GM18858 (cell line): ENCODE results near the gene KRT73.
"Not testable (repeated sequence)": the region's sequence is repeated elsewhere in the genome, so short reads cannot be mapped to it uniquely, and the experiment has no call there.

ENCODE experiments used
- ATAC-seq: cut with Tn5 transposase; IDR thresholded peaks from one replicate; pipeline ENCODE4 v1.9.1; 2021; ENCODE audit not compliant: unreplicated experiment

Gene KRT73

DNA sequence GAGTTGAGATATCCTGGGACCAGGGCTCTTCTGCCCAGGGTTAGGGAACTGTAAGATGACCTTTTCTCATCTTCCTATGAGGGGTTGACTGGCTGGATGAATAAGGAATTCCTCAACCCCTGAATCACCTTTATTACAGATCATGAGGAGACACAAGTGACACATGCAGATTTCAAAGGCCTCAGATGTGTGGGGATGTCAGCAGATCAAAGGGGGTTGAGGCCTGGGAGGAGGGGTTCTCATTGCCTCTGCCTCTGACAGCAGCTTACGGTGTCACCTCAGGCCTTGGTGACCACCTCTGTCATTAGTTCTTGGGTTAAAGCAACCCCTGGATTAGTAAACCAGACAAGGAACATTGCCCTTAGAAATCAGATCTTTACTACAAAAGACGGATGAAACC lies 15.0 kb downstream of the KRT73 start:
- ATAC-seq, result no peak

DNA sequence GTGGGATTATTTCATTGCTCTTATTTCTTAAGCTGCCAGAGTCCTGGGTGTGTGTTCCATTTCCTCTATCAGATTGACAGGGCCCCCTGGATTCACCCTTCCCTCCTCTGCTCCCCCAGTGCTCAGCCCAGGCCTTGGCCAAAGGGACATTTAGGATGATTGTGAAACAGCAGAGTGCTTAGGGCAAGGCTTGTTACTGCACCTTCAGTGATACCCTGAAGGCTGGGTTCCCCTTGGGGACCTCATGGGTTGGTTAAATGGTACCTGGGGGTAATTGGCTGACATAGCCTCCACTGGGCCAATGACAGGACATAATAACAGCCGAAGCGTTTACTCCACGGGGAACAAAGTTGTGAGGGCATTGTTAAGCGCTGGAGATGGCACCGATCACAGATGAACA lies 15.8 kb downstream of the KRT73 start:
- no peak for ATAC-seq

- no peak for ATAC-seq
Measured at GRCh38 chr12:52601671-52602070, 16.7 kb downstream of the KRT73 start.

DNA sequence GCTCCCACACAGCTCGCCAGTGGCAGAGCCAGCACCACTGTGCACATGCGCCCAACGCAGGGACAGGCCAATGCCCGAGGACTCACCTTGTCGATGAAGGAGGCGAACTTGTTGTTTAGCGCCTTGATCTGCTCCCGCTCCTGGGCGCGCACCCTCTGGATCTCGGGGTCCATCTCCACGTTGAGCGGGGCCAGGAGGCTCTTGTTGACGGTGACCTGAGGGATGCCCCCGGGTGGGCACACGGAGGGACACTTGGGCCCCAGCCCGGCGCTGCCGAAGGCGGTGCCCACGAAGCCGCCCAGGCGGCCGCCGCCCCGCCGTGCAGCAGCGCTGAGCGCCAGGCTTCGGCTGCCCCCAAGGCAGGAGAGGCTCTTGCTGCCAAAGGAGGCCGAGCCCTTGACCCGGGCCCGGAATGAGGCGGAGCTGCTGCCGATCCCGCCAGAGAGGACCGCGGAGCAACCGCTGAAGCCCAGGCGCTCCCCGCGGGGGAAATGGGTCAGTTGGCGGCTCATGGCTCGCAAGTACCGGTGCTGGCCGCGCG lies 17.3 kb downstream of the KRT73 start, which contains the start of gene KRT72:
TSS of gene KRT72 (minus strand) at position 523 of the 541 bp plus-strand sequence. CDS start at position 512, 11 bp downstream.
- no peak for ATAC-seq

GRCh38 chr12:52600475-52600874 lies 17.9 kb downstream of the KRT73 start:
- no peak for ATAC-seq

- no peak for ATAC-seq
Measured at GRCh38 chr12:52600071-52600470, 18.3 kb downstream of the KRT73 start.

DNA sequence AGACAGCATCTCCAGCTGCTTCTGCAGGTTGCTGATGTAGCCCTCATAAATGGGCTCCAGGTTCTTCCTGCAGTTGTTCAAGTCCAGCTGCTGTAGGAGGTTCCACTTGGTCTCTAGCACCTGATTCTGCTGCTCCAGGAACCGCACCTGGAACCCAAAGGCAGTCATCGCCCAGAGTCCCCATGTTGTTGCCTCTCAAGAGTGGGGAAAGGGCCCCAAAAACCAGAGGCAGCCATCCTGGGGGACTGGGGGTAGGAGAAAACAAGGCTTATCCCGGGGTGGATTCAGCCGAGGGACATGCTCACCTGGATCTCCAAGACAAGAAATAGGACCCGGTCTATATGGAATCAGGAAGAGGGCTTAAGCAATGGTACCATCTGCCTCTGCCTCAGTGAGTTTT lies 19.4 kb downstream of the KRT73 start:
- ATAC-seq, result no peak

DNA sequence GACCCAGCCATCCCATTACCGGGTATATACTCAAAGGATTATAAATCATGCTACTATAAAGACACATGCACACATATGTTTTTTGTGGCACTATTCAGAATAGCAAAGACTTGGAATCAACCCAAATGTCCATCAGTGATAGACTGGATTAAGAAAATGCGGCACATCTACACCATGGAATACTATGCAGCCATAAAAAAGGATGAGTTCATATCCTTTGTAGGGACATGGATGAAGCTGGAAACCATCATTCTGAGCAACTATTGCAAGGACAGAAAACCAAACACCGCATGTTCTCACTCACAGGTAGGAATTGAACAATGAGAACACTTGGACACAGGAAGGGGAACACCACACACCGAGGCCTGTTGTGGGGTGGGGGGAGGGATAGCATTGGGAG lies 24.1 kb downstream of the KRT73 start:
- not testable (repeated sequence) for ATAC-seq

GRCh38 chr12:52591521-52591920 lies 26.8 kb downstream of the KRT73 start:
- ATAC-seq, result no peak

- ATAC-seq, result no peak
Measured at GRCh38 chr12:52590021-52590420, 28.3 kb downstream of the KRT73 start.

GRCh38 chr12:52587563-52587962 lies 30.8 kb downstream of the KRT73 start:
- no peak for ATAC-seq

DNA sequence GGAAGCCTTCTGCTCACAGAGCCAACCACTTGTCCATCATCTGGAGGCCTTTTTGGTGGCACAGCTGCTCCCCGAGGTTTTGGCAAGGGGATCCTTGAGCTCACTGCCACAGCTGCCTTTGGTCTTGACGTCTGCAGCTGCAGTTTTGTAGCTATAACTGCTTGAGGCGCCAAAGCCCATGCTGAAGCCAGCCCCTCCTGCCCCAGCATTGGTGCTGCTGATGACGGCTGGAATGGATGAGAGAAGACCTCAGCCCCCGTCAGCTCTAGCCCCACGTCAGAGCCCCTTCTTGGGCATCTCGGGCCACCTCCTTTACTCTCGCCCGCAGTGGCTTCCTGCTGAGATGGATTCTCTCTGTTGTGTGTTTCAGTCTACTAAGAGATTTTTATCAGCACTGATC lies 32.4 kb downstream of the KRT73 start:
- ATAC-seq, result no peak

DNA sequence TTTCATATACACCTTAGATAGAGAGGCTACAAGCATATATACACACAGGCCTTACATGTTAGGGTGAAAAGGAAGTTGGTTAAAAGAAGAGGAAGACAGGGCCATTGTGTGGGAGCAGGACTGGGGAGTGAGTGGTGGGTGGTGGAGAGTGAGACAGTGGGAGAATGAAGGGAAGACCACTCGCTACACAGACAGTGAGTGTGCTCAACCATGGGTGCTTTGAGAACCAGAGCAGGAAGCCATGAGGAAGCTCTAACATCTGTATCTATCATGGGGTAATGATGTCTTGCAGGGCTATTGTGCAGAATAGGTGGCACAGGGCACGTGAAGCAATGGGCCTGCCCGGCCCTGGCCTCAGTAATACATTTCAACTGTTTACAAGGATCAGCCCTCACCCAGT lies 33.3 kb downstream of the KRT73 start:
- ATAC-seq, result no peak

DNA sequence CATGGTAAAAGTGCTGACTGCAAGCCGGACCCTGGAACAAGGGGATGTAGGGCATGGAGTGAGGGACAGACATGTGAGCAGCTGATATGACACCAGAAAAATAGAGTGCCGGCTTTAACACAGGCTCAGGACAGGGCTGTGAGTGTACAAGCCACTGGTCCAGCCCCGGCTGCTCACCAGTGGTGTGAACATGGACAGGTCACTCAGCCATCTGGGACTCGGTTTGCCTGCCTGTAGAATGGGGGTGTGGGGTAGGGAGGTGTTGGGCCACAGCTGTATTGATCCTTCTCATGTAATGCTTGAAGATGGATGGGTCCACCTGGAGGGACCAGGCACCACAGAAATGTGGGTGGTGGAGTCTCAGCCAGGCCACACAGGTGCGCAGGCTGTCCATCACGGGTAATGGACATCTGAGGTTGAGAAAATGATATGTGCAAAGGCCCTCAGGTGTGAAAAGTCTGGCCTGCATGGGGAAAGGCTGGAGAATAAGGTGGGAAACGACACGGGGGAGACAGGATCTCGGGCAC lies 34.1 kb downstream of the KRT73 start:
- ATAC-seq, result no peak

GRCh38 chr12:52582971-52583456 lies 35.3 kb downstream of the KRT73 start:
- ATAC-seq, result no peak

DNA sequence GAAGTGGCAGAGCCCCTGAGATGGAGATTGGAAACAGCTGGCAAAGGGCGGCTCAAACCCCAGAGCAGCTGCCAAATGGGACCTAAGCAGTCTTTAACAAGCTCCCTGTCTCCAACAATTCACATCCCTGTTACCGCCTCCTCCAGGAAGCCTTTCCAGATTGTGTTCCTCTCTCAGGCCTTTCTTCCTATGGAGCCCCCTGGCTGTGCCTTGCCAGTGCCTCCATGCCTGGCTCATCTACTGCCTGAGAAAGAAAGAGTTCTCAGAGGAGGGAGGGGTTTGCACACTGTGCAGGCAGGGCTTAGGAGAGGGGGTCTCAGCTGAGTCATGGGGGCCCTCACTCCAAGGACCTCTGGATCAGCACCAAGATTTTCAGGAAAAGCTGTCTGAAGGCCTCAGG lies 35.9 kb downstream of the KRT73 start:
- no peak for ATAC-seq

GRCh38 chr12:52581481-52581880 lies 36.9 kb downstream of the KRT73 start:
- ATAC-seq, result no peak

DNA sequence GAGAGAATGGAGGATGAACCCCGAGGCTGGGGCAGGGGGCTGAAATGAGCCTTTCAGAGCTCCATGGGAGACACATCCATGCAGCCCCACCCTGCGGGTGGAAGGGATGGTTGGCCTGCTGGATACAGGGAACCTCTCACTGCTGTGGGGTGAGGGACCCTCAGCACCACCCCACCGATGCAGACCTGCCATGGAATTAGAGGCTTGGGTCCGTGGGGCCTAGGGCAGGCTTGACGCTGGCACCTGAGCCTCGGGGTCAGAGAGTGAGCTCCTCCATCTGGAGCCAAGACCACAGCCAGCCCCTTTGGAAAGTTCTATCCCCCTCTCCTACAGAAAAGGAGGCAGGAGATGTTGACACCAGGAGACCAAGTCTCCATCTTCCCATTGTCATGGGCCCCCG lies 37.3 kb downstream of the KRT73 start:
- no peak for ATAC-seq

GRCh38 chr12:52580496-52580895 lies 37.9 kb downstream of the KRT73 start:
- ATAC-seq, result no peak

DNA sequence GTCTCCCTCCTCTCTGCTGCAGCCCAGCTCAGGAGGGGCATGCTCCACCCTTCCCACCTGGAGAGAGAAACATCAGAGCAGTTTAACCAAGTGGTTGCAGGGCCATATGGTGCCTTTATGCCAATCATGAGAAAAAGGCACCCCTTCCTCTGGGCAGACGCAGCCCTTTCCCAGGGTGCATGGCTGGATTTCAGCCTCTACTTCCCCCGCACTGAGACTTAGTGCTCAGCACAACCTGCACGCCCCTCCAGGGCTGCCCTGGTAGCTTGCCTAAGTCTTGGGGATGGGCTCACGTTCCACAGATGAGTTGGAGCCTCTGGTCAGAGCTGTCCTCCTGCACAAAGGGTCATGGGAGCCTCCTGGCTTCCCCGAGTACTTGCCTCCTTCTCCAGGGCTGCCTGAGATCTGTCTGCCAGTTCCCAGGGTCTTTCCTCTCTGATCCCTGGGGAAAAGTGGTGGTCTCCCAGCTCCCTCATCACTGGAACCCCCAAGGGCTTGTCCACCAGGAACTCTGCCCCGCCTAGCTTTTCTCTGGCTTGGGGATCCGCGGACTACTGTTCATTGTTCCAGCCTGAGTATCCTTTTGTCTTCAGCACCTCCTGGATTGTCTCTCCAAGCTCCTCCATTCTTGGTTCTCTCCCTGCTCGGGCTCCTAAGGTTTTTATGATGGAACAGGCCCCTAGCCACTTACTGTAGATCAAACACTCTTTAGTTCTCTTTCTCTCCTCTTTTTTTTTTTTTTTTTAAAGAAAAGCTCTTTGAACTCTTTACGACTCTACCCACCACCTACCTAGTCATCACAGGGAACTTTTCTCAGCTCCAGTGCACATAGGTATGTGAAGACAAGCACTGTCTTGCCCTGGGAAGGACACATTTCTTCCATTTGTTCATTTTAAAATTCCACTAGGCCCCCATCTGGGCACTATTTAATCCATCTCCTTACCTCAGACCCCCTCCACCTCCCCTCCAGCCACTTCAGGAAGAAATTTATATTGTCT lies 38.6 kb downstream of the KRT73 start:
- no peak for ATAC-seq

DNA sequence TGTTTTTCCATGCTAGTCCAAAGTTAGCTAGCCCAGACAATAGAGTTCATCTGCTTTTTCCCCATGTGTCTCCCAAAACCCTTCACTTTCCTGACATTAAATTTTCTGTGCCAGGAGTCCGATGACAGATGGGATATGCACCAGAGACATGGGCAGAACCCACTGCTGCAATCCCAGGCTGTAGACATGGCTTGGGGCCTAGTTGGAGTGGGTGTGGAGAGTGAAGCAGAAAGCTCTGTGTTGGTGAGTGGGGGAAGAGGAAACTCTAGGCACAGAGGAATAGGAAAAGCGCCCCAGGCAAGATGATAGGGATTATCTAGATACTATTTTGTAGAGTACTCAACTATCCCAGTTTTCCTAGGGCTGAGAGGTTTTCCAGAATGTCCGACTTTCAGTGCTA lies 39.9 kb downstream of the KRT73 start:
- no peak for ATAC-seq

GRCh38 chr12:52577316-52577715 lies 41.0 kb downstream of the KRT73 start:
- ATAC-seq, result no peak
